Caki2 (cell line): ENCODE measurements around the gene CCL22. TPM values are rescaled to one million over a fixed set of nuclear protein-coding genes. Genes with fewer than 3 reads are reported as not detected.
"Not testable (repeated sequence)": the region's sequence is repeated elsewhere in the genome, so short reads cannot be mapped to it uniquely, and the experiment has no call there.

Source experiments
- DNase-seq: peaks from one replicate; pipeline ENCODE4 v3.0.0-alpha.2; 2015; ENCODE audit warnings: low read depth
- in situ Hi-C: cut with HindIII; loops from 2 replicates; pipeline ENCODE4 v1.10.0; 2016; ENCODE audit warnings: low sequenced_read_pairs, low pct_unique_long_range_greater_than_20kb, mixed read lengths
- total RNA-seq: library from RNA; depleted of rRNA; stranded (reverse); fragments of >200 nt; shearing (Covaris generic); gene quantifications from 2 replicates; pipeline ENCODE4 v1.2.3, GENCODE V29; 2014; ENCODE audit warnings: low replicate concordance; rRNA removed

Gene CCL22, protein sequence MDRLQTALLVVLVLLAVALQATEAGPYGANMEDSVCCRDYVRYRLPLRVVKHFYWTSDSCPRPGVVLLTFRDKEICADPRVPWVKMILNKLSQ
- total RNA-seq, result not detected in 2 replicates

DNA sequence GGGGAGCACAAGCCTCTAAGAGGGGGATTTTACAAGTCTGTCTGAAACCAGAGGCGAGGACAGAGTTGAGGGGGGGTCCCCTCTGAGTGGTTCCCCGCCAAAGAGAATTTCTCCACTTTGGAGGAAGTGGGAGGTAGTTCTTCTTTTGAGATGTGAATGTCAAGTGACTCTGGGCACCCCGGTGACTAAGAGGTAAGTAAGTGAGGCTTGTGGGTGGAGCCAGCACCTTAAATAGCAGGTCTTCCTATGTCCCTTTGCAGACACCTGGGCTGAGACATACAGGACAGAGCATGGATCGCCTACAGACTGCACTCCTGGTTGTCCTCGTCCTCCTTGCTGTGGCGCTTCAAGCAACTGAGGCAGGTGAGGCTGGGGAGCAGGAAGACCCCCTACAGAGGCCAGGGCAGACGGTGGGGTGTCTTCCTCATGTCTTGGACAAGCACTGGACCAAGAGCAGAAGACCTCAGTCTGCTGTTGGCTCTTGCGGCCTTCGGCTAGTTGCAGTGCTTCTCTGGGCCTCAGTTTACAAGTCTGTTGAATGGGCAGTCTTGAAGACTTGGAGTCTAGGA is at the start of gene CCL22:
CCL22 (plus strand) TSS at position 257 of the 569 bp plus-strand sequence; CDS start at position 291, 34 bp downstream.
- DNase-seq, result no peak
- in situ Hi-C loops, result no loop called here

DNA sequence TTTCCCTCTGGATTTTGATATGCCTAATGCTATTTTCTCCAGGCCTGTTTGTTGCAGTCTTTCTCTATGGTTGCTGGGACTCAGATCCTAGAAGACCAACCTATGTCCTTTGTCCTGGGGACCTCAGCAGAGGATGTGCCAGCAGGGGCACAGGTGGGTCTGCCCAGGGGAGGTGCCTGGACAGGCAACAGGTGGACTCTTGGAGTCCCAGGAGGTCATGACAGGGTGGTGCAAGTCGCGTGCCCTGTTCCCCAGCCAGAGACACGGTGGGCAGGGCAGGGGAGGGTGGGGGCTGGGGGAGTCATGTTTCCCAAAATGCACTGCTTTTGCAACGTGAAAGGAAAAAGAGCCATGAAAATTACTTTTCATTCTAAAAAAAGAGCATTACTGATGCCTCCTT is 47.8 kb upstream of the CCL22 start:
- in situ Hi-C loops, result no loop called here
- no peak for DNase-seq

DNA sequence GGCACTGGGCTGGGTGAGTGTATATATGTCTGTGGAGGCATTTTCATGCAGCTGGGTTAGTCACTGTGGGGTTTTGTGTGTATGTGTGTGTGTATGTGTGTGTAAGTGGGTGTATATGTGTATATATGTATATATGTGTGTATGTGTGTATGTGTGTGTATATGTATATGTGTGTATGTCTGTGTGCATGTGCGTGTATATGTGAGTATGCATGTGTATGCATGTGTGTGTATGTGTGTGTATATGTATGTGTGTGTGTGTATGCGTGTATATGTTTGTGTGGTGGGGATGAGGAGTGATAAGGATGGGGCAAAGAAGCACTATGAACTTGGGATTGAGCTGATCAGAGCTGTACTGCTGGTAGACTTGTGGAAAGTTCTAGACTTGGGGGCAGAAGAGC is 45.1 kb upstream of the CCL22 start:
- in situ Hi-C loops, result no loop called here

DNA sequence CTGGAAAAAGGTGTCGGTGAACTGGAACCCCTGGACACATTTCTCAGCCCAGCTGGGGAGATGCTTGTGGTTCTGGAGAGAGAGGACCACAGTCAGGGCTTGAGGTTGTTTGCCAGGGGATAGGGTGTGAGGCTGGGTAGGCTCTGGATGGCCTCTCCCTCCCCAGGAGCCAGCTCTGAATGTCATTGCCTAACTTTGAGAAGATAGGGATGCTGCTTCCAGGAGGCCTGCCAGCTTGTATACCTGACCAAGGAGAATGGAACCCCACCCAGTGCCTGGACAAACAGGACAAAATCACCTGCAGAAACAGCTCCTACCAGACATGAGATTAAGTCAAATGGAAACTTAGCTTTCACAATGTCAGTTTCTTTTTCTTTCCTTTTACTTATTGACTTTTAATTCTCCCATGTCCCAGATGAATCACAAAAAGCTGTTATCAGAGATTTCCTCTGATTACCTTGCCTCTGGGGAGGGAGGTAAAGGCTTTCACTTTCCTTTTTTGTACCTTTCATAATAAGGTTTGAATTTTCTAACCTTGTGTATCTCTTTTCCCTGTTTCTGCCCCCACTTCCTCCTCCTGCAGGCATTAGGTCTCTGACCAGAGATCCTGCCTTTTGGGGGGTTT is 44.3 kb upstream of the CCL22 start:
- in situ Hi-C loops, result no loop called here
- no peak for DNase-seq

More for the DNA sequence above, 45.1 kb upstream of the CCL22 start:
- no peak for DNase-seq

DNA sequence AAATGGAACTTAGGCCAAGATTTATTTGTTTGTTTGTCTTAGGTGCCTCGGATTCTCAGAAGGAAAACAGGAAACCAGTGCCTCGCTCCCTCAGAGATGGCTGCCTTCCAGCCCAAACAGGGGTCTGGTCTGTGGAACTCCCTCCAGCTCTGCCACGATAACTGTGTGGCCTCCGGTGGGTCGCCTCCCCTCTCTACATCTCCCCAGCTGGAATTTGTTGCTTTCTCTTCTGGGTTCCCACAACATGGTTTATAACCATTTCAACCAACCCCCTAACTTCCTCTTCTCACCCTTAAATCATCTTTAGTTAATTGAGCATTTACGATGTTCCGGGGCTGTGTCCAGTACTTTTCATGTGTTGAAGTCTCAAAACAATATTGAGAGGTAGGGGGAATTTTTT is 43.2 kb upstream of the CCL22 start:
- DNase-seq, result no peak

DNA sequence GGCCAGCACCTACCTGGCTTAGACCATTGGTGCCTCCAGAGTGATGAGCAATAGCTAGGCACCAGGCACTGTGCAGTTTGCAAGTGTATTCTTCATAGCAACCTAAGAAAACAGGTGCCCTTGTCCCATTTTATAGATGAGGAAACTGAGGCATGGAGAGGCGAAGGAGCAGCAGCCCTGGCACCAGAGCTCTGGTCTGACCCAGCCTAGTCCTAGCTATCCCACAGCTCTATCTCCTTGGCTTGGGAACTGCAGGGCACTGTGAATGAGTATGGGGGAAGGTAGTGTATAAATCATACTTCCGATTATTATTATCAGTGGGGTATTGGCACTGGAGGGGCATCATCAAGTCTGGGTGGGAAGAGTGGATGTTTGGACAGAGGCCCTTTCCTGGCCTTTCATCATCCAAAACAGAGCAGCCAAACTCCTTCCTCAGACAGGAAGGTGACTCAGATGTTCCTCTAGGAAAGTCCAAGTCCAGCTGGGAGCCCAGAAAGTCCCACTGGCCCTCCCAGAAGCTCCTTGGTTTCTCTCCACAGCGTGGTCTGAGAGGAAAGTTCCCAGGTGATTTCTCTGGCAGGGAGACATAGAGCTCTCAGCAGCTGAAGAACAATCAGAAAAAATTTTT is 42.1 kb upstream of the CCL22 start:
- DNase-seq, result no peak
- in situ Hi-C loops, result no loop called here

More for the DNA sequence above, 43.2 kb upstream of the CCL22 start:
- in situ Hi-C loops, result no loop called here

DNA sequence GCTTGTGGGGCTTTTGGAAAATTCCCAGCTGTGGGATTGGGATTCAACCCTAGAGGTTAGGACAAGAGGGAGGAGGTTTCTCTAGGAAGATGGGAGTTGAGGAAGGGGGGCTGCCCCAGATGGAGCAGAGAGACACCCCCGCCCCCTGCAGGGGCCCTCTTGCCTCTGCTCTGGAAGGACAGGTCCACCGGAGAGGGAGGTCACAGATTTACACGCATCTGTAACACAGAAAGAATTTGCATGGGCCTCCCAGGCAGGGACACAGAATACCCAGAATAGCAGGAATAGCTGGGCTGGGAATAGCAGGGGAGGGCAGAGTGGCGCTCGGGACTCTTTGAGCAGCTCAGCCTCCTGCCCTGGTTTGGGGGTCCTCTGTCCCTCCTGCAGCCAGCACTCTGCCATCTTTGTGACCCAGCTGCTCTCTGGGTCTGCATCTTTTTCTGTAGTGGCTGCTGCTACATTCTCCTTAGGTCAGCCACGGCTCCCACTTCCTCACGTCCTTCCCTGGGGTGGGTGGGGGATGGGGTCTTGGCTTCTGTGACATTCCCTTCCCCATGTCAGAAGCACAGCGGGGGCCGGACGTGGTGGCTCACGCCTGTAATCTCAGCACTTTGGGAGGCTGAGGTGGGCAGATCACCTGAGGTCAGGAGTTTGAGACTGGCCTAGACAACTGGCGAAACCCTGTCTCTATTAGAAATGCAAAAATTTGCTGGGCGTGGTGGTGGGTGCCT is 40.2 kb upstream of the CCL22 start:
- in situ Hi-C loops, result no loop called here

DNA sequence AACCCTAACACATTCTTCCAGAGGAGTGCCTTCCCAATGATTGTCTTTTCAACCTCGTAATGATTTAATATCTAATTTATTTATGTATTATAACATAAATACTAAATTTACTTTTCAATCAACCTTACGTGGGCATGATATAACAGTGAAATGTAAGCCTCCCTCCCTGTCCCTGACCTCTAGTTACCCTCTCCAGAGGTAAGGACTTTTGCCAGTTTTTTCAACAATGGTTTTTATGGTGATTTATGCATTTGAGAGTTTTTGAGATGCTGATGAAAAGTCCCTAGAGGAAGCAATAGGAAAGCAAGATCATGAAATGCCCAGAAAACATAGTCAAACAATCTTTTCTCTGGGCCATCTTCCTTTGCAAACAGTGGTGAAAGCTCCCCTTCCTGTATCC is 38.9 kb upstream of the CCL22 start:
- DNase-seq, result no peak
- in situ Hi-C loops, result no loop called here

More for the DNA sequence above, 40.2 kb upstream of the CCL22 start:
- no peak for DNase-seq

DNA sequence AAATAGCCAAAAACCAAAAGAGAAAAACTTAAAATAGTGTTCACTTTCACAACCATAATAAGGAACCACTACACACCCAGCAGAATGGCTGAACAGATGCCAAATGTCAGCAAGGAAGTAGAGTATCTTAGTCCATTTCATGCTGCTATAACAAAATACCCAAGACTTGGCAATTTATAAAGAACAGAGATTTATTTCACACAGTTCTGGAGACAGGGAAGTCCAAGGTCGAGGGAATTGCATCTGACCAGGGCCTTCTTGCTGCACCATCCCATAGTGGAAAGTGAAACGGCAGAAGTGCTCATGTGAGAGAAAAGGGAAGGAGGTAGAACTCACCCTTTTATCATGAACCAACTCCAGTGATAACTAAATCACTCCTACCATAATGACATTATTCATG is 33.8 kb upstream of the CCL22 start:
- in situ Hi-C loops, result no loop called here
- DNase-seq, result no peak

DNA sequence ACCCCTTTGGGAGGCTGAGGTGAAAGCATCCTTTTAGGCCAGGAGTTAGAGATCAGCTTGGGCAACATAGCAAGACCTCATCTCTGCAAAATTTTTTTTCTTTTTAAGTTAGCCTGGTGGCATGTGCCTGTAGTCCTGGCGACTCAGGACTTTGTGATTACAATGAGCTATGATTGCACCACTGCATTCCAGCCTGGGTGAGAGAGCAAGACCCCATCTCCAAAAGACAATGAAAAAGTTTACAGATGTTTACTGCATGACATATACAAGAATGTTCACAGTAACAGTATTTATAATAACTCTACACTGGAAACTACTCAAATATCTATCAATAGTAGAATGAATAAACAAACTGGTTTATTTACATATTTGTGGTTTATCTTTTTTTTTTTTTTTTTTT is 33.1 kb upstream of the CCL22 start:
- no peak for DNase-seq
- in situ Hi-C loops, result no loop called here

DNA sequence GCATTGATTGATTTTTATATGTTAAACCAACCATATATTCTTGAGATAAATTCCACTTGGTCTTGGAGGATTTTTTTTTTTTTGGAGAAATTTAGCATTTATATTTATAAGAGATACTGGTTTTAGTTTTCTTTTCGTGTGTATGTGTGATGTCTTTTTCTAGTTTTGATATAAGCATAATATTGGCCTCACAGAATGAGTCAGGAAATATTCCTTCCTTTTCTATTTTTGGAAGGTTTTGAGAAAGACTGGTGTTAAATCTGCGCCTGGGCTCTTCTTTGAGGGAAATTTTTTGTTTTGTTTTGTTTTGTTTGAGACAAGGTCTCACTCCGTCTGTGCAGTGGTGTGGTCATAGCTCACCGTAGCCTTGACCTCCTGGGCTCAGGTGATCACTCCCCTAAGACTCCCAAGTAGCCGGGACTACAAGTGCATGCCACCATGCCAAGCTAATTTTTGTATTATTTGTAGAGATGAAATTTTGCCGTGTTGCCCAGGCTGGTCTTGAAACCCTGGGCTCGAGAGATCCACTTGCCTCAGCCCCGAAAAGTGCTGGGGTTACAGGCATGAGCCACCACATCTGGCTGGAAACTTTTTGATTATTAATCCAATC is 28.8 kb upstream of the CCL22 start:
- in situ Hi-C loops, result no loop called here
- DNase-seq, result no peak

DNA sequence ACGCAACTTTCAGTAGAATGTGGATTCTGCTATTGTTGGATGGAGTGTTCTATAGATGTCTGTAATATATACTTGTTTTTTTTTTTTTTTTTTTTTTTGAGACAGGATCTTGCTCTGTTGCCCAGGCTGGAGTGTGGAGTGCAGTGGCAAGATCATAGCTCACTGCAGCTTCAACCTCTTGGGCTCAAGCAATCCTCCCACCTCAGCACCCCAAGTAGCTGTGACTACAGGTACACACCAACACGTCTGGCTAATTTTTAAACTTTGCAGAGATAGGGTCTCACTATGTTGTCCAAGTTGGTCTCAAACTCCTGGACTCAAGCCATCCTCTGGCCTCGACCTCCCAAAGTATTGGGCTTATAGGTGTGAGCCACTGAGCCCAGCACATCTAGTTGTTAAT is 27.2 kb upstream of the CCL22 start:
- DNase-seq, result no peak
- in situ Hi-C loops, result no loop called here

DNA sequence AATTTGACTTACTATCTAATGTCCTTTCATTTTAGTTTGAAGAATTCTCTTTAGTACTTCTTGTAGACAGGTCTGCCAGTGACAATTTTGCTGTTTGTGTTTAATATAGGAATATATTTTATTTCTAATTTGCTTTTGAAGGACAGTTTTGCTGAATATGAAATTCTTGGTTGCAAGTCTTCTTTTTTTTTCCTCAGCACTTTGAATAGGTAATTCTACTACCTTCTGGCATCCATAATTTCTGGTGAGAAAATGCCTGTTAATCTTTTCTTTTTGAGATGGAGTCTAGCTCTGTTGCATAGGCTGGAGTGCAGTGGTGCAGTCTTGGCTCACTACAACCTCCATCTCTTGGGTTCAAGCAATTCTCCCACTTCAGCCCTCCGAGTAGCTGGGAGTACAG is 25.2 kb upstream of the CCL22 start:
- in situ Hi-C loops, result no loop called here
- no peak for DNase-seq

DNA sequence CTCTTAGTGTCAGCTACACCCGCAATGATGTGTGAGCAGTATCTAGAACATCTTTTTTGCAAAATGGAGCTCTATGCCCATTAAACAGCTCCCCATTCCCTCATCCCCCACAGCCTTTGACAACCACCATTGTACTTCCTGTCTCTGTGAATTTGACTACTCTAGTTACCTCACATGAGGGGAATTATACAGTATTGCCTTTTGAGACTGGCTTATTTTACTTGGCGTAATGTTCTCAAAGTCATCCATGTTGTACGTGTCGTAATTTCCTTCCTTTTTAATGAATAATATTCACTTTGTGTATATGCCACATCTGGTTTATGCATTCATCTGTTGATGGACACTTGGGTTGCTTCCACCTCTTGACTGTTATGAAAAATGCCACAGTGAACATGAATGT is 23.2 kb upstream of the CCL22 start:
- no peak for DNase-seq
- in situ Hi-C loops, result no loop called here

DNA sequence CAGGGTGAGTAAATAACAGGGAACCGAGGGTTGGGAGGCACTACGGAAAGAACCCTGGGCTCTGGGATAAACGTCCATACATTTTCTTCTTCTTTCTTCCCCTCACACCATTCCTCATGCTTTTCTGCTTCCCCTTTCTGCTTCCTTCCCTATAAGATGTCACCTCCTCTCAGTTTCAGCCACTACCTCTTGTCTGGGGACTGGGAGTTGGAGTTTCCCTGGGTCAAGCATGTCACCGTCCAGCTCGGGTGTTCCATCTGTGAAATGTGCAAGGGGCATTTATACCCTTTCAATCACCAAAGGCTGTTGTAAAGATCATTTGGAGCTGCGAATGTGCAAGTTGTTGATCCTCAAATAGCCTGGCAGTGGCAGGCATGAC is 17.5 kb upstream of the CCL22 start:
- DNase-seq, result no peak

DNA sequence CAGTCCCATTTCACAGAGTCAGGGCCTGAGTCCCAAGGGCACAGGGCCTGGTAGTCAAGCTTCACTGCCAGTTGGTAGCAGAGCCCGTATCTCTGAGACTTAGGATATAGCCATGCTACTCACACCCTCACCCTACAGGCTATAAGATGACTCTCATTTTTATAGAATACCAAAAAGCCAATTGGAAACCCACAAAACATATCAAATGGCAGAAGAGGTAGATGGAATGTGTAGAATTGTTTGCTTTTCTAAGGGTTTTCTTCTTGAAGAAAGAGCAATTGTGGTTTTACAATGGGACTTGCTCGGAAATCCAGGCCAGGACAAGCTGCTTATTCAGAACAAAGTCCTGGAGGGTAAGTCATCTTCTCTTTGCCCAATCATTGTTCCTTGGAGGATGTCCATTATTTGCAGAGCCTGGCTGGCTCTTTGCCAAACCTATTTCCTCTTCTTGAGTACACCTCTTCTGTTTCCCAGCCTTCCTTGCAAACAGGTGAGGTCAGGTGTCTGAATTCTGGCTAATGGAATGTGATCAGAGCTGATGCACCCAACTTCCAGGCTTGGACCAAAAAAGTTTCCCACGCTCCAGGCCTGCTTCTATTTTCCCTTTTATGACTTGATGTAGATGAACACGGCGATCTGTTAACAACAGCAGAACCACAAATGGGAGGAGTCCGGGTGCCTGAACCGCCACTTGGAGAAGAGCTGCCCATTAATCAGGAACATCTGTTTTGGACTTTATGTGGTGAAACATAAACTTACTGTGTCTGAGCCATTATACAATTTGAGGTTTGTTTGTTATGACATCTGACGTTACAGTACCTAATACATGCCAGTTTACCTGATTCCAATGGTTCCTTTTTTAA is 16.9 kb upstream of the CCL22 start:
- in situ Hi-C loops, result no loop called here
- DNase-seq, result peak; percentile 92

More for the DNA sequence above, 17.5 kb upstream of the CCL22 start:
- in situ Hi-C loops, result no loop called here

DNA sequence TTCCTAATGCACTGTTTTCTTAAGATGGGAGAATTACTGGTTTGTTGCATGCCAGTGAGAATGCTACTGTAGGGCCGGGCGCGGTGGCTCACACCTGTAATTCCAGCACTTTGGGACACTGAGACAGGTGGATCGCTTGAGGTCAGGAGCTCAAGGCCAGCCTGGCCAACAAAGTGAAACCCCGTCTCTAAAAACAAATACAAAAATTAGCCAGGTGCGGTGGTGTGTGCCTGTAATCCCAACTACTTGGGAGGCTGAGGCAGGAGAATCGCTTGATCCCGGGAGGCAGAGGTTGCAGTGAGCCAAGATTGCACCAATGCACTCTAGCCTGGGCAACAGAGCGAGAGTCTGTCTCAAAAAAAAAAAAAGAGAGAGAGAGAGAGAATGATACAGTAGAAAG is 16.0 kb upstream of the CCL22 start:
- in situ Hi-C loops, DNase-seq: not testable (repeated sequence)

DNA sequence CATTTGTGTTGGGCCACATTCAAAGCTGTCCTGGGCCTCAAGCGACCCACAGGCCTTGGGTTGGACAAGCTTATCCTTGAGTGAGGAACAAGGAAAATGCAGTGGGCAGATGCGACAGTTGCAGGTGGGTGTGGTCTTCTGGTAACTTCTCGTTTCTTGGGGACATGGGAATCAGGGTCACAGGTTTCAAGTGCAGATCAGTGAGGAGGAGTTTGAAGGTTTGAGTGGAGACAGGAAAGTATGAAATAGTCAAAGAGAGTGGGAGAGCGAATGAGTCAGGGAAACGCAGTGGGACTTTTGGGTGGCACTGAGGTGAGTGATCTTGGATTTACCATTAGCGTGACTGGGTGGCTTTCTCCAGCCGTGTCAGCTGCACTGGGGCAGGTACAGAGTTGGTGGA is 15.4 kb upstream of the CCL22 start:
- DNase-seq, result no peak
- in situ Hi-C loops, result no loop called here
